Activated T-helper 17 cell treated with anti-CD3 and anti-CD28 coated beads, Interleukin-2, amount 50 U/mL, for 72 hours (primary cell): Measurements from ENCODE around the gene CREB3L2. TPM values are rescaled to one million over a fixed set of nuclear protein-coding genes. Genes with fewer than 3 reads are reported as not detected.

Experiments used
- ATAC-seq: fragments of 150-1000 bp; cut with Tn5 transposase; replicated peaks from 2 replicates; pipeline ENCODE4 v1.10.0; 2021; ENCODE audit warnings: mild to moderate bottlenecking, moderate library complexity
- H3K27ac Mint-ChIP-seq: one replicate; pipeline ENCODE4 v1.8.0; 2022; ENCODE audit warnings: mixed read lengths
- H3K27me3 Mint-ChIP-seq: one replicate; pipeline ENCODE4 v1.8.0; 2022; ENCODE audit warnings: mixed read lengths
- H3K36me3 Mint-ChIP-seq: one replicate; pipeline ENCODE4 v1.8.0; 2022; ENCODE audit warnings: low read depth, mild to moderate bottlenecking, mixed read lengths
- H3K4me1 Mint-ChIP-seq: one replicate; pipeline ENCODE4 v1.8.0; 2022; ENCODE audit warnings: mixed read lengths
- H3K4me3 Mint-ChIP-seq: one replicate; pipeline ENCODE4 v1.8.0; 2022; ENCODE audit warnings: mild to moderate bottlenecking, mixed read lengths
- H3K9me3 Mint-ChIP-seq: one replicate; pipeline ENCODE4 v1.8.0; 2022; ENCODE audit warnings: mixed read lengths
- total RNA-seq, 2 donors: library from RNA; stranded (reverse); gene quantifications; one replicate each; pipeline ENCODE4 v1.2.3, GENCODE V29; 2022

Gene CREB3L2
- total RNA-seq, 2 donors from 2014 or later = 26.0 to 38.4 TPM

GRCh38 chr7:137895301-137896221 is 106.3 kb downstream of the CREB3L2 start:
- peak overlapping the region; percentile 59 for H3K4me3 Mint-ChIP-seq
- H3K36me3 Mint-ChIP-seq = peaks cover 91% of the 10 kb centered on the region

DNA sequence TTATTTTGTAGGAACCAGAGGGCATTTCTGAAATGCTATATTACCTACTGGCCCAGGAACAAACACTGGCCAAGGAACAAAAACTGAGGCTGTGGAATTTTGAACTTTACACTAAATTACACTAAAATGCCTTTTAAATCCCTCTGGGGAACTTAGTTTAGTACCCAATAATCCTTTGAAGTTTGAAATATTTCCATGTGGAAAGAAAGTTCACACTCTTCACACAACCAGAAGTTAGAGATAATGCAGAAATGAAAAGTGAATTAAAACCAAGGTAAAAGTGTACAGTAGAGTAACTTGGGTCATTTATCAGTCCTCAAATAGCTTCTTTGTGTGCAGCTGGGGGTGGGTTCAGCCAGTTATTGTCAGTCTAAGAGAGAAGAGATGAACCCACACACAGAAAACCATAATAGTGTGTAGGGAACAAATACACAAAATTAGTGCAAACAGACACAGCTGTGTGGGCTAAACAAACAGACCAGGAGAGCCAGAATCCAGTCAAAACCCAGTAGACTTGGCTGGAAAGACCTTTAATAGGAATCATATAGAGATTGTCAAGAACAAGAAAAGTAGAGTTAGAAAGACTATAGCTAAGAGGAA is 108.6 kb downstream of the CREB3L2 start:
- Mint-ChIP-seq H3K4me3 (no peak overlapping the region), H3K27ac (no peak overlapping the region), H3K4me1 (peaks cover 27% of the 10 kb centered on the region), H3K9me3 (no peaks in the 10 kb centered on the region), H3K27me3 (no peaks in the 10 kb centered on the region), H3K36me3 (peaks cover 91% of the 10 kb centered on the region)
- no peak for ATAC-seq

More at GRCh38 chr7:137895301-137896221, 106.3 kb downstream of the CREB3L2 start:
- Mint-ChIP-seq H3K4me1 (peaks cover 22% of the 10 kb centered on the region), H3K9me3 (no peaks in the 10 kb centered on the region), H3K27ac (peak overlapping the region; percentile 96), H3K27me3 (no peaks in the 10 kb centered on the region)
- peak; percentile 89 for ATAC-seq

- Mint-ChIP-seq H3K9me3 (no peaks in the 10 kb centered on the region), H3K4me3 (no peak overlapping the region), H3K27ac (no peak overlapping the region), H3K4me1 (peaks cover 30% of the 10 kb centered on the region), H3K36me3 (peaks cover 87% of the 10 kb centered on the region), H3K27me3 (no peaks in the 10 kb centered on the region)
- ATAC-seq = no peak
Observed at GRCh38 chr7:137891016-137891655, 110.8 kb downstream of the CREB3L2 start.

GRCh38 chr7:137890449-137890921 is 111.4 kb downstream of the CREB3L2 start:
- Mint-ChIP-seq H3K27ac (peak overlapping the region; percentile 46), H3K4me3 (no peak overlapping the region), H3K4me1 (peaks cover 24% of the 10 kb centered on the region), H3K27me3 (no peaks in the 10 kb centered on the region), H3K36me3 (peaks cover 87% of the 10 kb centered on the region), H3K9me3 (no peaks in the 10 kb centered on the region)
- peak; percentile 56 for ATAC-seq

DNA sequence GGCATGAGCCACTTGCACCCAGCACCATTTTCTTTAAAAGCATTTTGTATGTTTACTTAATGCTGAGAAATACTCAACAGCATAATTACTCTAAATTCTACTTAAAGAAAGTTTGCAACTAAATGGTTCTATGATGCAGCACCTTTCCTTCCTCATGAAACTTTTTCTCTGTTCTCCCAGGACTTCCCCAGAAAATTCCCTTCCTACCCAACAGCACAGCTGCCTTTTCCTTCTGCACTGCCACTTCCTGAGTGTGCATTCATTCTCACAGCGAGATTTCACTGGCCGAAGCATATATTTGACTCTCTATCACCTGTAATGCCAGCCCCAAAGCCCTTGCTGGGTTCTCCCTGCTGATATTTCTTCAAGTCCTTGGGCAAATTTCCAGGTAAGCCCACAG is 113.6 kb downstream of the CREB3L2 start:
- Mint-ChIP-seq H3K9me3 (no peaks in the 10 kb centered on the region), H3K36me3 (peaks cover 87% of the 10 kb centered on the region), H3K27me3 (no peaks in the 10 kb centered on the region), H3K4me1 (peaks cover 19% of the 10 kb centered on the region), H3K4me3 (no peak overlapping the region), H3K27ac (no peak overlapping the region)
- no peak for ATAC-seq

DNA sequence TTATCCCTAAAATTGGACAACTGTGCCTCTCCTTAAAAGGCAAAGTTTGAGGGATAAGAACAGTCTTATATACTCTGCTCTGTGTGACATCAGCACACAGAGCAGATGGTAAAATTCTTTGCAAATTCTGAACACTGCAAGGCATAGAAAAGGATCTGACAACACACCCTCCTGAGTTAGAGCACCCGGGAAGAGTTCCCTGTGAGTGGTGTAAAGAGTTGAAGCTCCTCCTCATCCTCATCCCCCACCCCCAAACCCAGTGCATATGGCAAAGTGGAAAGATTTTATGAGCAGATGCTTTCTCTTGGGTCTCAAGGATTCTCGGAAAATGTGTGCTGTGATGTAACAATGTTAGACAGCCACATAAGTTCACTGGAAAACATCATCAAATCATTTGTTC is 115.1 kb downstream of the CREB3L2 start:
- Mint-ChIP-seq H3K27ac (peak overlapping the region; percentile 12), H3K27me3 (no peaks in the 10 kb centered on the region), H3K9me3 (no peaks in the 10 kb centered on the region), H3K36me3 (peaks cover 93% of the 10 kb centered on the region), H3K4me3 (no peak overlapping the region), H3K4me1 (peaks cover 25% of the 10 kb centered on the region)
- ATAC-seq = no peak

GRCh38 chr7:137886281-137886680 is 115.6 kb downstream of the CREB3L2 start:
- H3K4me3 Mint-ChIP-seq = no peak overlapping the region
- H3K27ac Mint-ChIP-seq = peak overlapping the region; percentile 12

DNA sequence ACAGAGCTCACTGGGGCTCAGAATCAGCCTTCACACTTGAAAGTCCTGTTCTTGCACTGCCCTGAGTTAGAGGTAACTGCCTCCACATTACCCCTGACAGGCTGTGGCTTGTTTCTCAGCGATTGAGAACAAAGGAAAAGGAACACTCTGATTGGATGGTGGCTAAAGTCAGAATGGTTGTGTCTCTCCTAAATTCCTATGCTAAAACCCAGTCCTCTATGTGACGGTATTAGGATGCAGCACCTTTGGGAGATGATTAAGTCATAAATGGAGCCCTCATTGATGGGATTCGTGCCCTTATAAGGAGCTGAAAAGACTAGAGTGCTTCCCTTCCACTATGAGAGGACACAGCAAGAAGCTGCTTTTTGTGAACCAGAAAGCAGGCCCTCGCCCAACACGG is 116.2 kb downstream of the CREB3L2 start:
- H3K9me3 Mint-ChIP-seq = no peaks in the 10 kb centered on the region
- H3K27me3 Mint-ChIP-seq = no peaks in the 10 kb centered on the region
- H3K4me1 Mint-ChIP-seq = peaks cover 22% of the 10 kb centered on the region
- peaks cover 93% of the 10 kb centered on the region for H3K36me3 Mint-ChIP-seq
- peak overlapping the region; percentile 12 for H3K27ac Mint-ChIP-seq
- ATAC-seq = no peak
- H3K4me3 Mint-ChIP-seq = no peak overlapping the region

More at GRCh38 chr7:137886281-137886680, 115.6 kb downstream of the CREB3L2 start:
- peaks cover 93% of the 10 kb centered on the region for H3K36me3 Mint-ChIP-seq
- H3K4me1 Mint-ChIP-seq = peaks cover 25% of the 10 kb centered on the region
- no peaks in the 10 kb centered on the region for H3K9me3 Mint-ChIP-seq
- no peaks in the 10 kb centered on the region for H3K27me3 Mint-ChIP-seq
- no peak for ATAC-seq

DNA sequence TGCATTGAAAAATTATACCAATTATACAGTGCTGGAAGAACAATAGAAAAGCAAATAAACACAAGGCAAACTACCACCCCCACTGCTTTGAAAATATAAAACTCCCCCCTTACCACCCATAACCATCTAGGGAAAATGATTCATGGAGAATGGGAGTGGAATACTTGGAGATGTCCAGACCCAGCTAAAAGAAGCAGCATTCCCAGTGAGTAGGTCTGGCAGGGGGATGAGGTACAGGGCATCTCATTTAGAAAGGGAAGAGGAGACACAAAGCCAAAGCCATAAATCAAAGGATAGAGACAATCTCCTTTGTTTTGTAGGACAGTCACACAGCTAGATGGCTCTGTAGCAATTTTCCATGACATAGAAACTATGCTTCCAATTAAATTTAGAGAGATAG is 119.1 kb downstream of the CREB3L2 start:
- Mint-ChIP-seq H3K27ac (no peak overlapping the region), H3K27me3 (no peaks in the 10 kb centered on the region), H3K4me1 (peaks cover 21% of the 10 kb centered on the region), H3K36me3 (peaks cover 96% of the 10 kb centered on the region), H3K4me3 (no peak overlapping the region), H3K9me3 (no peaks in the 10 kb centered on the region)
- no peak for ATAC-seq

GRCh38 chr7:137882261-137882668 is 119.6 kb downstream of the CREB3L2 start:
- Mint-ChIP-seq H3K4me3 (no peak overlapping the region), H3K4me1 (peaks cover 21% of the 10 kb centered on the region), H3K27me3 (no peaks in the 10 kb centered on the region), H3K36me3 (peaks cover 99% of the 10 kb centered on the region), H3K9me3 (no peaks in the 10 kb centered on the region), H3K27ac (no peak overlapping the region)
- ATAC-seq = peak; percentile 95

GRCh38 chr7:137881607-137882260 is 120.2 kb downstream of the CREB3L2 start:
- Mint-ChIP-seq H3K4me3 (no peak overlapping the region), H3K4me1 (peaks cover 20% of the 10 kb centered on the region), H3K36me3 (peaks cover 99% of the 10 kb centered on the region), H3K27ac (no peak overlapping the region), H3K27me3 (no peaks in the 10 kb centered on the region), H3K9me3 (no peaks in the 10 kb centered on the region)
- peak; percentile 32 for ATAC-seq

DNA sequence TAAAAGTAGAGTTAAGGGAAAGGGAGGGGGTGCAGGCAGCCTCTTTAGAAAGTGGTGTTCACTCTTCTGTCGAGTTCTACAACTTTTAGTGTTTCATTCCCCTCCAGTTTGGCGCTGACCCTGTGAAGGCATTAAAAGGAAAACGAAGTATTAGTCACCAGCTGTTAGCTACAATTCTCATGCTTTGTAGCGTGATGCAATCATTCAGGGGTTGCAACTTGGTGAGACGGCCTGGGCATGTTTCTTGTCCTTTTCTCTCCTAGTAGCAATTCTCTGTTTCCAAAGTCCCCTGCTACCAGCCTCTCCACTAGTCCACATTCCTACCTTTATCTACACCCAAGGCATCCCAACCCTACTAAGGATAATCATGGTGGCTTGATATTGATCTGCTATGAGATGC is 121.5 kb downstream of the CREB3L2 start:
- no peak for ATAC-seq
- peaks cover 15% of the 10 kb centered on the region for H3K4me1 Mint-ChIP-seq
- no peaks in the 10 kb centered on the region for H3K9me3 Mint-ChIP-seq
- no peak overlapping the region for H3K4me3 Mint-ChIP-seq
- H3K27me3 Mint-ChIP-seq = no peaks in the 10 kb centered on the region
- H3K36me3 Mint-ChIP-seq = peaks cover 99% of the 10 kb centered on the region
- H3K27ac Mint-ChIP-seq = no peak overlapping the region

DNA sequence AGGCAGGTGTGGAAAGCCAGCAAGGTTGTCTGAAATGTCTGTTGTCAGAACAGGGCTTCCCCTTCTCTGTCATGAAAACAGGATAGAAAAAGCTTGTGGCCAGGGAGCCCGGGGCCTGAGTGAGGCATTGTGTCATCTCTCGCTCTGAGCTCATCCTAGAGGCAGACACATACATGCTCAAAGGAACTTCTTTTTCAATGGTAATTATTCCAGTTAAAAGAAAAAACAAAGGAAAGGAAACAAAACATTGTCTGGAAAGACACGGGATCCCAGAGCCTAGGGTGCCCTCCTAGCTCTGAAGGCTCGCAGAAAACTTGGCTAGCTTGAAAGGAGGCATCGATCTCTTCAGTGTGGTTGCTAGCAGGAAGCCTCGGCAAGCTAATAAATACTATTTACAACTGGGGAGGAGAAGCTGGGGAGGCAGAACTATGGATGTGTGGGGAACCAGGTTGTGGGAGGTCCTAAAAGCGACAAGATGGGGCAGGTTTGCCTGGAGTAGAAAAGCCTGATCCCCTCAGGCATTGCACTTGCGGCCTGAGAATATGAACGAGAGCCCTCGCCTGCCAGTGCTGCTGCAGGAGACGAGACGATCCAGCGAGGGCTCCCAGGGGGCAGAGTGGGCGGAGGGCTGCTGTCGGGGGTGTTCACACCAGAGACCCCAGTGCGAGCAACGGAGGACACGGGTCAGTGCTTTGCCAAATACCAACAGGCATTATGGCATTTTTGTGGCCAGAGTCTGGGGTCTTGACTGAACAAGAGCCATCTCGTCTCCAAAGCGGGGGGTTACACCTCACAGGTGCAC is 122.3 kb downstream of the CREB3L2 start:
- peak overlapping the region; percentile 40 for H3K4me3 Mint-ChIP-seq
- H3K27ac Mint-ChIP-seq = peak overlapping the region; percentile 92
- H3K4me1 Mint-ChIP-seq = peaks cover 15% of the 10 kb centered on the region
- H3K27me3 Mint-ChIP-seq = no peaks in the 10 kb centered on the region
- no peaks in the 10 kb centered on the region for H3K9me3 Mint-ChIP-seq
- H3K36me3 Mint-ChIP-seq = peaks cover 99% of the 10 kb centered on the region
- peak; percentile 76 for ATAC-seq
